T1000 (cell line): Measurements from ENCODE around the gene NKX6-1.

ENCODE experiments used
- DNase-seq: peaks from one replicate; lab custom pipeline; 2025; ENCODE audit warnings: mixed read lengths; lab: John Stamatoyannopoulos, UW

Gene NKX6-1

GRCh38 chr4:84498203-84498934 is 723 bp downstream of the NKX6-1 start:
- peak; percentile 50 for DNase-seq

DNA sequence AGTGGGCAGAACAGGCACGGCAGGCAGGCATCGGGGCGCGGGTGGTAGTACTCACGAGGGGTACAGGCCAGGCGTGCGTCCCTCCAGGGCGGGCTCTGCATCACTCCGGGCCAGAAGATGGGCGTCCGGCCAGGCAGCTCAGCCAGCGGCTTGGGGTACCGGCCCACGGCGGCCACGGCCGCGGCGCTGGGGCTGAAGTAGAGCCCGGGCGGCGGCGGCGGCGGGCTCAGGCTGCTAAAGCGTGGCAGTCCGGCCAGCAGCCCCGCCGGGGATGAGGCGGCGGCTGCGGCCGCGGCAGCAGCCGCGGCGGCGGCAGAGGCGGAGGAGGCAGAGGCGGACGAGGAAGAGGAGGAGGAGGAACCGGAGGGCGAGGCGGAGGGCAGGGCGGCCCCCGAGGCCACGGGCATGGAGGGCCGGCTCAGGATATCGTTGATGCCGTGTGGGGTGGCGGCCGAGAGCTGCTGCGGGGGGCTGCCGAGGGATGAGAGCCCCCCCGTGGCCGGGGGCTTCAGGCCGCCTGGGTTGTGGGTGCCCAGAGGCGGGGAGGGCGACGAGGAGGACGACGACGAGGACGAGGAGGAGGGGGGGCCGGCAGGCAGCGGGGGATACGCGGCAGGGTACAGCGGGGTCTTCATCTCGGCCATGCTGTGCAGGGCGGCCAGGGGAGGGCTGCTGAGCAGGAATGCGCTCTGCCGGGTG is 1.4 kb downstream of the NKX6-1 start:
- DNase-seq, result no peak

DNA sequence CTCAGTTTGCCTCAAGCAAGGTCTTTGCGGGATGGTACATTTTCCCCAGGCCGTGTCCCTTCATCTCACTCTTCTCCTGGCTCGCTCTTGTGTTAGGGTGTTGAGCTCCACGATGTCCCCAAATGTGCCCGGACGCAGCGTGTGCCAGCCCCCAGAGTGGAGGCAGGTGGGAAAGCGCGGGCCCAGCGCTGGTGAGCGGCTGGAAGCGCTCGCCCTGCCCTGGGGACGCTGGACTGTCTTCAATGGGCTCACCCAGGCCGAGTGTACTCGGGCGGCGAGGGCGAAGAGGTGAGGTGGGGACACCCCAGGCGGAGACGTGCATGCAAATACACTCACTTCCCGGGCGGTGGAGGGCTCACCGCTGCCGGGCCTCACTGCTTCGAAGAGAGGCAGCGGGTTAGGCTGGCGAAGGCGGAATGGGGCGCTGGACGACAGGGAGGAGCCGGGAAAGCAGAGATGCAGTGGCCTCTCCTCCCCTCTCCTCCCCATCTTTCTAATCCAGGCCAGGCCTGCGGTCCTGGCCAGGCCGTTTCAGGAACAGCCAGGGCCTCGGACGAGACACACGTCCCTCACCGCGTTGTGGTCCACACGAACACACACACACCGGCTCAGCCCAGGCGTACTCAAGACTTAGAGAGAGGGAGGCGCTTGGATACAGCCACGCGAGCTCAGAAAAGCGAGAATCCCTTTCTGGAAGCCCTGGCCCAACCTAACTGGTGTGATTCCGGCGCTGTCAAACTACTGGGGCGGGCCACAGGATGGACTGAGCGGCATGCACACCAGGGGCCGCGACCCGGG is 2.2 kb downstream of the NKX6-1 start:
- peak; percentile 58 for DNase-seq

- DNase-seq, result peak; percentile 38
Observed at GRCh38 chr4:84496331-84496705, 2.8 kb downstream of the NKX6-1 start.

- DNase-seq, result no peak
Observed at GRCh38 chr4:84495794-84496261, 3.3 kb downstream of the NKX6-1 start.

DNA sequence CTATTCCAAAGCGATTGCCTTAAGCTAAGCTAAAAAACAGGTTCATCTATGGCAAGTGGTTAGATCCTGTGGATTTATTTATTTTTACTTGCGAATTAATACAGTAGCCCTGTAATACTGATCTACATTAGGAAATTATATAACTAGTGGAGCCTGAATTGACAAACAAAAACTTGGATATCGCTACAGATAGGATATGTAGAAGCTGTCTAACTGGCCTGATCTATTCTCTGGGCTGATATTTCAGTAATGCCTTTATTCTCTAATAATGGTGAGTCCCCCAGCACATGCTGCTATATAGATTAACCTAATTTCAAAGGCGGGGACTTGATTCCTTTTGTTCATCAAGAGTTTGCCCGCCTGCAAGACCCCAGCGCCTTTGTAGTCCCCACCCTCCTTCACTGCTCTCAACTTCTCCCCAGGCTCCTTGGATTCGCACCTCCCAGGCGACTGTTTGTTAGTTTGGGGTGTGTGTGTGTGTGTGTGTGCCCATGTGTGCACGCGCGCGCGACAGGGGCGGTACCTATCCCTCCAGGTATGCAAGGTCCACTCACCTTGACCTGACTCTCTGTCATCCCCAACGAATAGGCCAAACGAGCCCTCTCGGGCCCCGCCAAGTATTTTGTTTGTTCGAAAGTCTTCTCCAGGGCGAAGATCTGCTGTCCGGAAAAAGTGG is 3.8 kb downstream of the NKX6-1 start:
- no peak for DNase-seq

GRCh38 chr4:84494531-84494930 is 4.6 kb downstream of the NKX6-1 start:
- no peak for DNase-seq

DNA sequence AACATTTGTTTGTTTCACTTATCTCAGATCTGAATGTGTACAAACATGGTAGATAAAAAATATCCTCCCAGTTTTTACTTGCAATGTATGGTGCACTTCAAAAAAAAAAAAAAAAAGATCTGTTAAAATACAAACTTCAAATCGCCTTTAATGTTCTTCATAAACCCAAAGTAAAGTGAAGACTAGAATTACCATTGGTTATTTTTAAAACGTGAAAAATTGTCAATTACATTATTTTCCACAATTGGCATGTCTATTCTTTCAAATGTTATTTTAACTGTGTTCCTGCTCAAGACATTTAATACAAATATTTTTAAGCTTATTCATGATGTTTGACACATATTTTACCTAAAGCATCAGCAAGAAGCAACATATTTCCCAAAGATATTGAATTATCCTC is 5.0 kb downstream of the NKX6-1 start:
- no peak for DNase-seq

GRCh38 chr4:84493092-84493850 is 5.8 kb downstream of the NKX6-1 start:
- DNase-seq, result no peak

DNA sequence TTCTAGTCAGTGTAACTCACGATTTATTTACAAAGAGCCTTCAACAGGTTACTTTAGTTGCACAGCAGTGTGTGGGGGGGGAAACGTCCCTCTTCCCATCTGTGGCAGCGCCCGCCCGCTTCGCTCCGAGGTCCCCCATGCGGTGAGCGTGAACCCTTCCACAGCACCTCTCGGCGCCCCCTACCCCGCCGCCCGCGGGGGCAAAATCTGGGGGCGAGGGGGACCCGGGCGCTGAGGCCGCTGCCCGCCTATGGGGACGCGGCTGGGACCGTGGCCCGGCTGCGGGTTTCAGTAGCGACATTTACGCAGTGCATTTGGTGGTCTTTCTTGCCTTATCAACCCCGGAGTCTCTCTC is 6.4 kb downstream of the NKX6-1 start:
- no peak for DNase-seq

GRCh38 chr4:84492290-84492689 is 6.8 kb downstream of the NKX6-1 start:
- no peak for DNase-seq

DNA sequence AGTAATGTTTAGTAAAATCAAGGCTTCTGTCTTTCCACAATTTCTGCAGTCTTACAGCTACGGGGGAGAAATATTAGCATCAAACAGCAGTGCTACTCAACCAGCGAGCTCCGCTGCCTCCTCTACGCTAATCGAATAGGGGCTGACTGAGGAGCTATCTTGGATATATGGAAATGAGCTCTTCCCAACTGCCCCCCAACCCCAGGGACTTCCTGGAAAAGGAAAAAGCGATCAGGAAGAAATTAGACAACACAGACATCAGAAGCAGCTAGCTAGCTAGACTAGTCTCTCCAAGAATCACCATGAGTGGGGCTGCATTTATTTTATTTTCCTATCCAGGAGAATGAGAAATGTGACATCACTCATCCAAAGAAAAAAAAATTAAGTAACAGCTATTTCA is 7.6 kb downstream of the NKX6-1 start:
- DNase-seq, result no peak

DNA sequence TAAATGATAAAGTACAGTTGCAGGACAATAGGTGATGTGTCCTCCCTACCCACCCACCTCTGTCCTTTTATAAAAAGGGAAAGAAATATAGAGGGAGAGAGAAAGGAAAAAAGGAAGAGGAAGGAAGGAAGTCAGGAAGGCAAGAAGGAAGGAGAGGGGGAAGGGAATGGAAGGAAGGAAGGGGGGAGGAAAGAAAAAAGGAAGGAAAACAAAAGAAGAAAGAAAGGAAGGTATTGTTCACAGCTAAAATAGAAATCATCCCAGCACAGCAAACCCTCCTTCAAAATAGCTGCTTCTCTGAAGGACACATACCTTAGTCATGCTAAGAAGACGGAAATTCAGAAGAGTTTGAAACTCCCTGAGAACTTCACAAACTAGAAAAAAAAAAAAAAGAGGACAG is 8.4 kb downstream of the NKX6-1 start:
- DNase-seq, result no peak

GRCh38 chr4:84484236-84484635 is 14.9 kb downstream of the NKX6-1 start:
- no peak for DNase-seq

GRCh38 chr4:84483688-84484087 is 15.4 kb downstream of the NKX6-1 start:
- DNase-seq, result no peak

- DNase-seq, result no peak
Observed at GRCh38 chr4:84482564-84483563, 16.2 kb downstream of the NKX6-1 start.

DNA sequence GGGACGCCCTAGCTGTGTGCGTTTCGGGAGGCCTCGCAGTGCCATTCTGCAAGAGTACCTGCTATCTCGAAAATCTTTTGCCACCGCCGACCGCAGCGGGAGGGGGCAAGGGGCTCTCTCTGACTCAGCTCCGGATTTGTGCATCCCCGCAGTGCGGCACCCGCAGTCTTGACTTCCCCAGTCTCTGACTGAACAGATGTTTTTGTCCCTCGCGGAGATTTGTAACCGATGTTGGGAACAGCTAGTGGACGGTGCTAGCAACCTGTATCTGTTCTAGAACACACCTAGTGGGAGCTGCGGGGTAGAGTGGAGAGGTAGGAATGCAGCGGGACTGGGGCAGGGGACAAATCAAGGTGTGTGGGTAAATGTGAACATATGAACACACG is 17.2 kb downstream of the NKX6-1 start:
- DNase-seq, result no peak

- no peak for DNase-seq
Observed at GRCh38 chr4:84481077-84481859, 17.8 kb downstream of the NKX6-1 start.

DNA sequence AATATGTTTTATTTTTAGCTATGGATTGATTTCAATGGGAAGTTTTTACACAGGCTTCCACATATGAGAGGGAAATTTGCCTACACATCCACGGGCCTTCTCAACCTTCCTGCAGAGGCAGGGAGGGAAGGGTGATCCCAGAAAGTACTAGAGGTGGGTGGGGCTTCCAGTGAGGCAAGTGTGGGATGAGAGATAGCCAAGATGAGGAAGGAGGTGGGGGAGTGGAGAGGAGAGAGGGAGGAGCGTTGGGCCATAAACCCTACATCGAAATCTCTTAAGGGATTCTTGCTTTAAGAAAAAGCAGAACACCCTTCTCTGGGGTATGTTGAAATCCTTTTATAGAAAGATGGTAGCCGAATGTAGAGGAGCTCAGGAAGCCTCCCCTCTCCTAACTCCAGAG is 19.0 kb downstream of the NKX6-1 start:
- no peak for DNase-seq

DNA sequence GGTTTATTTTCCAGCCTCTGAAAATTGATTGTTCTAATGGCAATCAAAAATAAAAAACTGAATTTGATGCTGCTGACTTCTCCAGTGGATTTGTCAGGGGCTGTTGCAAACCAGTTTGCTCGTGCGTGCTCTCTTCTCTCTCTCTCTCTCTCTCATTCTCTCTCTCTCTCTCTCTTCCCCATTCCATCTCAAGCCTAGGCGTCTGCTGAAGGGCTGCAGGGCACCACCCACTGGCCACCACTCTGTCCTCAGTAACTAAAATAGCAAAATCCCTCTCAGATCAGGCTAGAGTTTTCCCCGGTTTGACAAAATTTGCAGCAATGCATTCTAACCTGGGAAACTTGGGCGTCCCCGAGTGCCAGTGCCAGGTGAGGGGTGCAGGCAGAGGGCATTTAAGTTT is 19.4 kb downstream of the NKX6-1 start:
- no peak for DNase-seq
